Measurements from ENCODE around the gene GALK1. TPM values are rescaled to one million over a fixed set of nuclear protein-coding genes. Genes with fewer than 3 reads are reported as not detected.

Gene GALK1
- total RNA-seq, 4 donors from 2014 or later = 9.3 to 116 (median 30.9) TPM

DNA sequence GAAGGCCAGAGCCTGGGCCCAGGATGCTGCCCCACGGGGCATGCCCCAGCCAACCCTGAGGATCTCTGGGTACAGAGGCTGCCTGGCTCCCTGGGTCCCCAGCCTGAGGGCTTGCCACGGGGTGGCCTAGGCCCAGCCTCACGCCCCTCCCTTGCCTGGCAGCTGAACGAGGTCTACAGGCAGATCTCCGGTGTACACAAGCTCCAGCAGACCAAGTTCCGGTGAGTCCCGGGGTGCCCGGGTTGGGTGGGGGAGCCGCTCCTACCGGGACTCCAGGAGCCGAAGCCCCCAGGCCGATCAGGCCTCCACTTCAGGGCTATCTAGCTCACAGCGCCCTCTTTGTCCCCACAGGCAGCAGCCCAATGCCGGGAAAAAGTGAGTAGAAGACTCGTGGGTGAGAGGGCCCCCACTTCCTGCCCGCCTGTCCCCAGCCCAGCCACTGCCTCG lies 24.3 kb downstream of the GALK1 start:
- Histone ChIP-seq H3K4me1 (no peaks in the 10 kb centered on the region), H3K27ac (no peak overlapping the region), H3K9me3 (no peaks in the 10 kb centered on the region), H3K4me3 (no peak overlapping the region), H3K36me3 (peaks cover 0 to 17% (median 3%) of the 10 kb centered on the region in 4 donors), H3K27me3 (no peaks in the 10 kb centered on the region)
- in situ Hi-C loops (cut with MboI; ENCODE audit: low pct_ligation_motif_present in 1 of 4, low pct_unique_long_range_greater_than_20kb in 1 of 4, low sequenced_read_pairs in 3 of 4) = loop anchor here in 2 of 4 donors (10.0 kb wide), 1 partner anchor 66 kb away; no protein-coding TSS in a partner anchor
- no peak for DNase-seq
- TF ChIP-seq, protein P1, sequence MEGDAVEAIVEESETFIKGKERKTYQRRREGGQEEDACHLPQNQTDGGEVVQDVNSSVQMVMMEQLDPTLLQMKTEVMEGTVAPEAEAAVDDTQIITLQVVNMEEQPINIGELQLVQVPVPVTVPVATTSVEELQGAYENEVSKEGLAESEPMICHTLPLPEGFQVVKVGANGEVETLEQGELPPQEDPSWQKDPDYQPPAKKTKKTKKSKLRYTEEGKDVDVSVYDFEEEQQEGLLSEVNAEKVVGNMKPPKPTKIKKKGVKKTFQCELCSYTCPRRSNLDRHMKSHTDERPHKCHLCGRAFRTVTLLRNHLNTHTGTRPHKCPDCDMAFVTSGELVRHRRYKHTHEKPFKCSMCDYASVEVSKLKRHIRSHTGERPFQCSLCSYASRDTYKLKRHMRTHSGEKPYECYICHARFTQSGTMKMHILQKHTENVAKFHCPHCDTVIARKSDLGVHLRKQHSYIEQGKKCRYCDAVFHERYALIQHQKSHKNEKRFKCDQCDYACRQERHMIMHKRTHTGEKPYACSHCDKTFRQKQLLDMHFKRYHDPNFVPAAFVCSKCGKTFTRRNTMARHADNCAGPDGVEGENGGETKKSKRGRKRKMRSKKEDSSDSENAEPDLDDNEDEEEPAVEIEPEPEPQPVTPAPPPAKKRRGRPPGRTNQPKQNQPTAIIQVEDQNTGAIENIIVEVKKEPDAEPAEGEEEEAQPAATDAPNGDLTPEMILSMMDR (IDR thresholded peaks at IDR 0.05) = no peak
- TF ChIP-seq POLR2AphosphoS5 (IDR thresholded peaks at IDR 0.05) (no peak), POLR2A (IDR thresholded peaks at IDR 0.05) (no peak), EP300 (IDR thresholded peaks at IDR 0.05; ENCODE audit: low read depth) (no peak)
- intact Hi-C loops (cut with DNase I; ENCODE audit: low total_unique reads) = no loop called here
- WGBS, 2 donors (ENCODE audit: low coverage in 1 of 2) = 83% methylated on average over 13 of the region's 17 CpGs; no CpG with 5 or more reads in 1 of the 2 donors

DNA sequence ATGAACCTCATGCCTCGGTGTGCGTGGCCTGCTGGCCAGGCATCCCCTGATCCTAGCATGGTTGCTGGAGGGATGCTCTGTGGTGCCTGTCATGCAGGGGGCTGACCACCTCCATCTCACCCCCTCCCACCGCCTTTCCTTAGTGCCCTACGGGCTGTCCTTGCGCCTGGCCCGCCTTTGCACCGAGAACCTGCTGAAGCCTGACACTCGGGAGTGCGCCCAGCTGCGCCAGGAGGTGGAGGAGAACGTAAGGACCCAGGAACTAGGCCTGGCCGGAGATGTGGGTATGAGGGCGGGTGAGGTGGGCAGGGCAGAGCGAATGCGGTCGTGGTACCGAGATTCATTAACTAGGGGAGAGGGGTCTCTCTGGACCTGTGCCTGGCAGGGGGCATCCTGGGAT lies 24.8 kb downstream of the GALK1 start:
- 90% methylated on average over 17 of the region's 17 CpGs; no CpG with 5 or more reads in 1 of the 2 donors for WGBS, 2 donors (ENCODE audit: low coverage in 1 of 2)
- Histone ChIP-seq H3K9me3 (no peaks in the 10 kb centered on the region), H3K27ac (no peak overlapping the region), H3K36me3 (peaks cover 0 to 19% (median 3%) of the 10 kb centered on the region in 4 donors), H3K4me3 (no peak overlapping the region), H3K27me3 (no peaks in the 10 kb centered on the region), H3K4me1 (no peaks in the 10 kb centered on the region)
- TF ChIP-seq POLR2A (IDR thresholded peaks at IDR 0.05) = no peak
- intact Hi-C loops (cut with DNase I; ENCODE audit: low total_unique reads) = no loop called here
- no peak for DNase-seq
- in situ Hi-C loops (cut with MboI; ENCODE audit: low pct_ligation_motif_present in 1 of 4, low pct_unique_long_range_greater_than_20kb in 1 of 4, low sequenced_read_pairs in 3 of 4) = loop anchor here in 2 of 4 donors (10.0 kb wide), 1 partner anchor 65 kb away; no protein-coding TSS in a partner anchor

DNA sequence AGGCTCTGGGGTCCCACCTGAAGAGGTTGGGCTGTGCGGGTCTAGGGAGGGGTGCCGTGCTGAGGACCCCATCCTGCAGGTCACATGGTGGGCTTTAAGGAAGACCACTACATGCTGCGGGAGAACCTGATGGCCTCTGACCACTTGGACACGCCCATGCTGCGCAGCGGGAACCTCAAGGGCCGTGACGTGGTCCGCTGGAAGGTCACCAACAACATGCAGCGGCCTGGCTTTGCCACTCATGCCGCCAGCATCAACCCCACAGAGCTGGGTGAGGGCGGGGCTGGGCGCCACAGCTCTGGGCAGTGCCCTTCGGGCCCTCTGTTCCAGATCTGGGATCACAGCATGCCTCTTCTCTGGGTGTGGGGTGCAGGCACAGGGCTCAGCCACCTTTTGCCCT lies 25.2 kb downstream of the GALK1 start:
- DNase-seq = no peak
- 85% methylated on average over 14 of the region's 14 CpGs; no CpG with 5 or more reads in 1 of the 2 donors for WGBS, 2 donors (ENCODE audit: low coverage in 1 of 2)
- Histone ChIP-seq H3K4me1 (peaks cover 0 to under 1% (median 0%) of the 10 kb centered on the region in 4 donors), H3K27ac (no peak overlapping the region), H3K36me3 (peaks cover 0 to 19% (median 3%) of the 10 kb centered on the region in 4 donors), H3K27me3 (no peaks in the 10 kb centered on the region), H3K9me3 (no peaks in the 10 kb centered on the region), H3K4me3 (no peak overlapping the region)
- intact Hi-C loops (cut with DNase I; ENCODE audit: low total_unique reads) (no loop called here), in situ Hi-C loops (cut with MboI; ENCODE audit: low pct_ligation_motif_present in 1 of 4, low pct_unique_long_range_greater_than_20kb in 1 of 4, low sequenced_read_pairs in 3 of 4) (loop anchor here in 2 of 4 donors (10.0 kb wide), 1 partner anchor 65 kb away; no protein-coding TSS in a partner anchor)
- no peak for TF ChIP-seq EP300 (IDR thresholded peaks at IDR 0.05; ENCODE audit: low read depth)
- no peak for TF ChIP-seq POLR2AphosphoS5 (IDR thresholded peaks at IDR 0.05)
- TF ChIP-seq POLR2A (IDR thresholded peaks at IDR 0.05) = no peak
- TF ChIP-seq, protein P1 (IDR thresholded peaks at IDR 0.05) = no peak

DNA sequence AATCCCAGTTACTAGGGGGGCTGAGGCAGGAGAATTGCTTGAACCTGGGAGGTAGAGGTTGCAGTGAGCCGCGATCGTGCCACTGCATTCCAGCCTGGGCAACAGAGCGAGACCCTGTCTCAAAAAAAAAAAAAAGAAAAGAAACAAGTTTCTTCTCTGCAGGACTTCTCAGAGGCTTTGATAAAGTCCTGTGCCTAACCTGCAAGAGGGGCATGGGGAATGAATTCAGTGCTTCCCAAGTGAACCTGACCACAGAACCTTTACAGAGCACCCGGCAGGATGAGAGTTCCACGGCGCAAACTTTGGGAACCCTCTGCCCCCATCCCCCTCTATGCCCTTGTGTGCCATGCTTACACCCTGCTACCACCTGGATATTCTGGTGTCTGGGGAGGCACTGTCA lies 25.8 kb downstream of the GALK1 start:
- no peak for DNase-seq
- intact Hi-C loops (cut with DNase I; ENCODE audit: low total_unique reads) = no loop called here
- no peak for TF ChIP-seq EP300 (IDR thresholded peaks at IDR 0.05; ENCODE audit: low read depth)
- in situ Hi-C loops (cut with MboI; ENCODE audit: low pct_ligation_motif_present in 1 of 4, low pct_unique_long_range_greater_than_20kb in 1 of 4, low sequenced_read_pairs in 3 of 4) = no loop called here
- Histone ChIP-seq H3K9me3 (no peaks in the 10 kb centered on the region), H3K4me3 (no peak overlapping the region), H3K27ac (no peak overlapping the region), H3K36me3 (peaks cover 0 to 19% (median 3%) of the 10 kb centered on the region in 4 donors), H3K4me1 (peaks cover 0 to 6% (median 0%) of the 10 kb centered on the region in 4 donors), H3K27me3 (no peaks in the 10 kb centered on the region)
- WGBS, 2 donors (ENCODE audit: low coverage in 1 of 2) = 93 to 94% methylated on average over 4 to 7 of the region's 7 CpGs

DNA sequence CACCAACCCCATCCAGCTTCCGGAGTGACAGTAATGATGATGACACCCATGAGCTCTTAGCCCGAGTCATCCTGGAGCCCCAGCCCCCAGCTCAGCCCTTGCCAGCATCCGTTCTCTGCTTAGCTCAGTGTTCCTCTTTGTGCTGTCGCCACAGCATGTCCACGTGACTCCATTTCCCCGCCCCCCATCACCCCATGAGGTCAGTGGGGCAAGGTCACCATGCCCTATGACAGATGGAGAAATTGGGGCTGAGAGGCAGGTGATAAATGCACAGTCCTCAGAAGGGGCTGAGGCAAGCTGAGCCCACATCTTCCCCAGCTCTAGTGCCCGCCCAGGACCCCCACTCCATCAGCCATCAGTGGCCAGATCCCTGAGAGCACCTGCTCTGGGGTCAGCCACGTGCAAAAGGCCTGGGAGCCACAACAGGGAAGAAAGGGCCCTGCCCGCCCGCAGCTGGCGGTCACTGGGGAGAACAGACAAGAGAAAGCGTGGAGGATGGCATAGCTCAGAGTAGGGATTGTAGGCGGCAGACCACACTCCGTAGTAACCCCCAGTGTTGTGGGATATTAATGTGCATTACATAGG lies 26.7 kb downstream of the GALK1 start:
- intact Hi-C loops (cut with DNase I; ENCODE audit: low total_unique reads) = no loop called here
- DNase-seq = no peak
- Histone ChIP-seq H3K27me3 (no peaks in the 10 kb centered on the region), H3K36me3 (peaks cover 0 to 21% (median 3%) of the 10 kb centered on the region in 4 donors), H3K9me3 (no peaks in the 10 kb centered on the region), H3K27ac (no peak overlapping the region), H3K4me1 (peaks cover 0 to 6% (median 0%) of the 10 kb centered on the region in 4 donors), H3K4me3 (no peak overlapping the region)
- 67% methylated on average over 14 of the region's 14 CpGs; no CpG with 5 or more reads in 1 of the 2 donors for WGBS, 2 donors (ENCODE audit: low coverage in 1 of 2)
- in situ Hi-C loops (cut with MboI; ENCODE audit: low pct_ligation_motif_present in 1 of 4, low pct_unique_long_range_greater_than_20kb in 1 of 4, low sequenced_read_pairs in 3 of 4) = no loop called here
- no peak for TF ChIP-seq POLR2A (IDR thresholded peaks at IDR 0.05)
- TF ChIP-seq, protein P1 (IDR thresholded peaks at IDR 0.05) = no peak
- TF ChIP-seq EP300 (IDR thresholded peaks at IDR 0.05; ENCODE audit: low read depth) = no peak
- TF ChIP-seq POLR2AphosphoS5 (IDR thresholded peaks at IDR 0.05) = no peak

Data from transverse colon (tissue), 4 donors.